Measurements from ENCODE around the gene KLHL17.

DNA sequence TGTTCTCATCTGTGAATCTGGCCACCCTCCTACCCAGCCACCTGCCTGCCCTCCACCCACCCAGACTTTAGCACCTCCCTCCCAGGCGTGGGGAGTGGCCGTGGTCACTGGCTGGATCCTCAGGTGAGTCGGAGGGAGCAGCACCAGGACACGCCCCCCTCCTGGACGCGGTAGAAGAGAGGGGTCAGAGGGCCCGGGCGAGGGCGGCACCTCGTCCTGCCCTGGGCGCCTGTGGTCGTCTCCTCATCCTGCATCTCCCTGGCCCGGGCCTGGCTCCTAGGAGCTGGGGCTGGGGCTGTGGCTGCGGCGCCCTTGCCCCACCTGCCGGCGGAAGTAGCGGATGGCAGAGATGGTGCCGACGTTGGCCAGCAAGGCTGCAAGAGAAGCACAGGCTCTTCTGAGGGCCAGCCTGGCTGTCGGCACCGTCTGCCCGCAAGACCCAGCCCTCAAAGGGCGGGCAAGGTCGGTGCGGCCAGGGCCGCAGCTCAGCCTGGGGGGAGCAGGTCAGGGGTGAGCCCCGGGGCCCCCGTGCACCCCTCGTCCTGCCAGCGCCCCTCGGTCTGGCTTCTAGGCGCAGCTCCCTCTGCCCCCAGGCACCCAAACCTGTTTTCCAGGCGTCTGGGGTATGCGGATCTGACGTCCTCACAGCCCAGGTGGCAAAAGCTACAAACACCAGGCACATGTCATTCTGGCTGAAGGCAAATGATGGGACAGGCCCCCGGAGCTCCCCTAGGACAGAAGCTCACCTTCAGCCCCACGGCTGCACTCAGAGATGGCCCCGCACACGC, 15.7 kb downstream of the KLHL17 start:
- no peak for TF ChIP-seq NFYB (IDR thresholded peaks at IDR 0.05; ENCODE audit: insufficient read depth, low read depth, low read length)
- TF ChIP-seq NR2C2 (IDR thresholded peaks at IDR 0.05; ENCODE audit: borderline replicate concordance, control insufficient read depth, insufficient read length, low read depth): no peak
- TF ChIP-seq ZZZ3 (IDR thresholded peaks at IDR 0.05; ENCODE audit: control insufficient read depth, insufficient read length, low read depth): no peak
- TF ChIP-seq, protein P1, sequence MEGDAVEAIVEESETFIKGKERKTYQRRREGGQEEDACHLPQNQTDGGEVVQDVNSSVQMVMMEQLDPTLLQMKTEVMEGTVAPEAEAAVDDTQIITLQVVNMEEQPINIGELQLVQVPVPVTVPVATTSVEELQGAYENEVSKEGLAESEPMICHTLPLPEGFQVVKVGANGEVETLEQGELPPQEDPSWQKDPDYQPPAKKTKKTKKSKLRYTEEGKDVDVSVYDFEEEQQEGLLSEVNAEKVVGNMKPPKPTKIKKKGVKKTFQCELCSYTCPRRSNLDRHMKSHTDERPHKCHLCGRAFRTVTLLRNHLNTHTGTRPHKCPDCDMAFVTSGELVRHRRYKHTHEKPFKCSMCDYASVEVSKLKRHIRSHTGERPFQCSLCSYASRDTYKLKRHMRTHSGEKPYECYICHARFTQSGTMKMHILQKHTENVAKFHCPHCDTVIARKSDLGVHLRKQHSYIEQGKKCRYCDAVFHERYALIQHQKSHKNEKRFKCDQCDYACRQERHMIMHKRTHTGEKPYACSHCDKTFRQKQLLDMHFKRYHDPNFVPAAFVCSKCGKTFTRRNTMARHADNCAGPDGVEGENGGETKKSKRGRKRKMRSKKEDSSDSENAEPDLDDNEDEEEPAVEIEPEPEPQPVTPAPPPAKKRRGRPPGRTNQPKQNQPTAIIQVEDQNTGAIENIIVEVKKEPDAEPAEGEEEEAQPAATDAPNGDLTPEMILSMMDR (IDR thresholded peaks at IDR 0.05 in 2 of 3, conservative IDR thresholded peaks at IDR 0.05 in 1 of 3; ENCODE audit: control insufficient read depth in 2 of 3, extremely low read depth in 1 of 3, insufficient read depth in 1 of 3, low read depth in 3 of 3, low read length in 3 of 3): peak; percentile 28 to 52 (median 32); a peak in 5 of 6 replicates
- TF ChIP-seq, protein P2, sequence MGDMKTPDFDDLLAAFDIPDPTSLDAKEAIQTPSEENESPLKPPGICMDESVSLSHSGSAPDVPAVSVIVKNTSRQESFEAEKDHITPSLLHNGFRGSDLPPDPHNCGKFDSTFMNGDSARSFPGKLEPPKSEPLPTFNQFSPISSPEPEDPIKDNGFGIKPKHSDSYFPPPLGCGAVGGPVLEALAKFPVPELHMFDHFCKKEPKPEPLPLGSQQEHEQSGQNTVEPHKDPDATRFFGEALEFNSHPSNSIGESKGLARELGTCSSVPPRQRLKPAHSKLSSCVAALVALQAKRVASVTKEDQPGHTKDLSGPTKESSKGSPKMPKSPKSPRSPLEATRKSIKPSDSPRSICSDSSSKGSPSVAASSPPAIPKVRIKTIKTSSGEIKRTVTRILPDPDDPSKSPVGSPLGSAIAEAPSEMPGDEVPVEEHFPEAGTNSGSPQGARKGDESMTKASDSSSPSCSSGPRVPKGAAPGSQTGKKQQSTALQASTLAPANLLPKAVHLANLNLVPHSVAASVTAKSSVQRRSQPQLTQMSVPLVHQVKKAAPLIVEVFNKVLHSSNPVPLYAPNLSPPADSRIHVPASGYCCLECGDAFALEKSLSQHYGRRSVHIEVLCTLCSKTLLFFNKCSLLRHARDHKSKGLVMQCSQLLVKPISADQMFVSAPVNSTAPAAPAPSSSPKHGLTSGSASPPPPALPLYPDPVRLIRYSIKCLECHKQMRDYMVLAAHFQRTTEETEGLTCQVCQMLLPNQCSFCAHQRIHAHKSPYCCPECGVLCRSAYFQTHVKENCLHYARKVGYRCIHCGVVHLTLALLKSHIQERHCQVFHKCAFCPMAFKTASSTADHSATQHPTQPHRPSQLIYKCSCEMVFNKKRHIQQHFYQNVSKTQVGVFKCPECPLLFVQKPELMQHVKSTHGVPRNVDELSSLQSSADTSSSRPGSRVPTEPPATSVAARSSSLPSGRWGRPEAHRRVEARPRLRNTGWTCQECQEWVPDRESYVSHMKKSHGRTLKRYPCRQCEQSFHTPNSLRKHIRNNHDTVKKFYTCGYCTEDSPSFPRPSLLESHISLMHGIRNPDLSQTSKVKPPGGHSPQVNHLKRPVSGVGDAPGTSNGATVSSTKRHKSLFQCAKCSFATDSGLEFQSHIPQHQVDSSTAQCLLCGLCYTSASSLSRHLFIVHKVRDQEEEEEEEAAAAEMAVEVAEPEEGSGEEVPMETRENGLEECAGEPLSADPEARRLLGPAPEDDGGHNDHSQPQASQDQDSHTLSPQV (IDR thresholded peaks at IDR 0.05): no peak
- no peak for TF ChIP-seq CHD4 (IDR thresholded peaks at IDR 0.05)
- no peak for TF ChIP-seq POLR2A (IDR thresholded peaks at IDR 0.05; ENCODE audit: low read depth, low read length)
- no peak for TF ChIP-seq HCFC1 (IDR thresholded peaks at IDR 0.05; ENCODE audit: low read length)
- TF ChIP-seq, protein P3, sequence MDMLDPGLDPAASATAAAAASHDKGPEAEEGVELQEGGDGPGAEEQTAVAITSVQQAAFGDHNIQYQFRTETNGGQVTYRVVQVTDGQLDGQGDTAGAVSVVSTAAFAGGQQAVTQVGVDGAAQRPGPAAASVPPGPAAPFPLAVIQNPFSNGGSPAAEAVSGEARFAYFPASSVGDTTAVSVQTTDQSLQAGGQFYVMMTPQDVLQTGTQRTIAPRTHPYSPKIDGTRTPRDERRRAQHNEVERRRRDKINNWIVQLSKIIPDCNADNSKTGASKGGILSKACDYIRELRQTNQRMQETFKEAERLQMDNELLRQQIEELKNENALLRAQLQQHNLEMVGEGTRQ (IDR thresholded peaks at IDR 0.05; ENCODE audit: borderline replicate concordance, low read depth, low read length): no peak
- TF ChIP-seq BHLHE40 (IDR thresholded peaks at IDR 0.05; ENCODE audit: borderline replicate concordance in 1 of 2, low read depth in 2 of 2, low read length in 1 of 2): no peak
- no peak for TF ChIP-seq FOXM1 (IDR thresholded peaks at IDR 0.05; ENCODE audit: low read depth, low read length)
- TF ChIP-seq SPI1 (IDR thresholded peaks at IDR 0.05; ENCODE audit: borderline replicate concordance, insufficient read depth, low read depth, low read length): no peak
- TF ChIP-seq RFX5 (IDR thresholded peaks at IDR 0.05; ENCODE audit: low read depth, low read length): no peak
- no peak for TF ChIP-seq GABPA (IDR thresholded peaks at IDR 0.05; ENCODE audit: low read depth)
